HG03280 (cell line): ENCODE results near the gene FZD7.

Source experiments
- ATAC-seq: cut with Tn5 transposase; IDR thresholded peaks from one replicate; pipeline ENCODE4 v1.9.1; 2021; ENCODE audit warnings: mild to moderate bottlenecking, moderate library complexity; ENCODE audit not compliant: unreplicated experiment

Gene FZD7

DNA sequence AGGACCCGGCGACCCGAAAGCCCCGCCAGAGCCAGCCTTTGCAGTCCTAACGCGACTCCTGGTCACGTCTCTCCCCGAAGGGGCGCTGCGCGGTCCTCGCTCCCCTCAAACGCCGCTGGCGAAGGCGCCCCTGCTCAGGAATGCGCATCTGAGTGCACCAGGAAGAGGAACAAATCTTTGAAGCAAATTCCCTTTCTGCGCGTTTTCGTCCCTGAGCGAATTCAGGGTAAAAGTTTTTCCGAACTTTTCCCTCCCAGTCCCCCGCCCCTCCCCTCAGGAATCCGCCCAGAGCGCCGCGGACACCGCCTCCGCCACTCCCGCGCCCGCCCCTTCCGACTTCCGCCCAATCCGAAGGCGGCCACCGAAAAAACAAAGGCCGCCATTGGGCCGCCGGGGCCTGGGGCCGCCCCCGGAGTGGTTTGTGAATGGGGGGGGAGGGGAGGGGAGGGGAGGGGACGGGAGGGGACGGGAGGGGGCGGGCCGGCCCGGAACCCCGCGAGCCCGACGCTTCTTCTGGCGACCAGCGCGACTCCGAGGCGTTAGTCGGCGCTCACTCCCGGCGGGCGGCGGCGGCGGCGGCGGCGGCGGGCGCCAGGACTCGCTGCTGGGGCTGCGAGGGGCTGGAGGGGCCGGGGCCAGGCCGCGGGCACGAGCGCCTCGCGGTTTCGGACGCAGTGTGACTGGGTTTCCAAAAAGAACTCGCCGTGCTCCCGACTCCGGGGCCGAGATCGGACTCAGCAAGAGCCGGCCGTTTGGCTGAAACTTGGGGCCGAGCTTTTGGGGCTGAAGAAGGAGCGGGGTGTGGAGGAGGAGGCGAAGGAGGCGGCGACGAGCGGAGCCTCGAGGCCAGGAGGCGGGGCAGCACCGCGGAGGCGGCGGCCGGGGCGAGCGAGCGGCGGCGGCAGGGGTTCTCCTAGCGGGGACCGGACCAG, at the start of gene FZD7:
Gene FZD7, plus strand, starts transcription at position 539 of the 932 bp plus-strand sequence. CDS start 793 bp downstream, outside the sequence.
- peak; percentile 81 for ATAC-seq

DNA sequence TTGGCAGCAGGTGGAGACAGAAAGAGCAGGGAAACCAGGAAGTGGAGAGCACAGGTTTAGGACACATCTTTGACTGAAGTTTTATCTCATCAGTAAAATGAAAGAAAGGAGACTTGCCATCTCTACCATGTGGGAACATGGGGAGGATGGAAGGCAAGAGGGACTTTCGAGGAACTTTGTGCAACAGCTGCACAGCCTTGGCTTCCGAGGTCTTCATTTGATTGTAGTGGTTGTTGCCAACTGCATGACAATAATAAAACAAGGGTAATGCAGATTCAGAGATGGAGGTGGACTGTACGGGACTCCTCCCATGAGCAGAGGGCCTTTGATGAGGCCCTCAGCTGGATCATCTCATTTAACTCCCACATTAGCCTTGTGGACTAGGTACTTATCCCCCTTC, 49.3 kb upstream of the FZD7 start:
- ATAC-seq: no peak

DNA sequence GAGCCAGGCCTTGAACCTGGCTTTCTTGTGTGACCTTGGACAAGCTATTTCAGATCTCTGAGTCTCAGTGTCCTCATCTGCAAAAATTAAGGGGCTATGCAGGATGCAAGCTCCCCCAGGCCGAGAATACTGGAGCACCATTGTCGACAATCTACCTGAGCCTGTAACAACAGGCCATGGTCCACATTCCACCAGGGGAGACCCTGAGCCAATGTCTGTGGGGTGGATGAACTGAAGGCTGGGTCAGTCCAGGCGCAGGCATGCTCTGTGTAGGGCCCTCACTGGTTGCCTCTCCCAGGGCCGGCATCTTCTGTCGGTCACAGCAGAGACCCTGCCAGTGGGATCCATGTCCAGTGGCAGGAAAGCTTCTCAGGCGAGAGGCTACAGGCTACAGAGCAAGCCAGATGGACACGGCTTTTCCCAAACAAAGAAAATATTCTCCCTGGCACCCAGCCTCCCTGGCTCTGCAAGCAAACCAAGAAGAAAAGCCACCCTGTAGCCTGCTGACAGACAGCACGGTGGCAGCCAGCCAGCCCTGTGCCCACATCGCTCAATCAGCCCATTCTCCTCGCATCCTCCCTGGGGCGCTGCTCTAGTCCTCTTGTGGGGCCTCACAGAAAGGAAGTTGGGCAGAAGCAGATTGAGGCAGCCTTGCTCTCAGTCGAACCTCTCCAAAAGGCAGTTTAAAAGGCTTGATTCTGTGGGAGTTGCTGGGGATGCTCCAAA, 48.7 kb upstream of the FZD7 start:
- ATAC-seq: no peak

DNA sequence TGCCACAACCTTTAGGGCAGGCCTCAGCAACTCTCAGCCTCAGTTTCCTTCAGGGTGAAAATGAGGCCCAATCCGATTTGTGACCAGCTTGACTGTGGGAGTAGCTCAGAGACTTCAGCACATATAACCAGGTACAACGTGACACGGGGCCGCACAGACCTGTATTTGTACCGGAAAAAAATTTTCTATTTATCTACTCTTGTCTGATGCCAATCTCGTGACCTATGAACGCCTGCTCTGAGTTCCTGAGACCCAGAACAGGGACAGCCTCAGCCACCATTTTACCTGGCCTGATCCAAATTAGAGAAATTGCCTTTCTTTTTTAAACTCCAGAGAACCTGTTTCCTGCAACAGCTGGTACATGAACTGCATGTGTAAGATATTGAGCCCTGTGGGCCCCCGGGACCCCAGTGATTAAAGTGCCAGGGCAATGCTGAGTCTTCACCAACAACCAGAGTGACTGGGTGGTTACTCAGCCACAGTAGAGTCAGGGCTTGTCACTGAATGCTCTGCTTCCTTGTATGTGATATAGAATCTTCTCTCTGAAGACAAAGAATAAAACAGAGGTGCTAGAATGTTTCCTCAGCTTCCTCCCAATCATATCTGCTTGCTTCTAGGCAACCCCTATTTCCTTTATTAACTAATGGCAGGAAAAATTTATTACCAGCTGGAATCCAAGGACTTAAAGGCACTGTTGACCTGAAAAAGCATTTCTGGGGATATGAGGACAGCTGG, 47.8 kb upstream of the FZD7 start:
- no peak for ATAC-seq

DNA sequence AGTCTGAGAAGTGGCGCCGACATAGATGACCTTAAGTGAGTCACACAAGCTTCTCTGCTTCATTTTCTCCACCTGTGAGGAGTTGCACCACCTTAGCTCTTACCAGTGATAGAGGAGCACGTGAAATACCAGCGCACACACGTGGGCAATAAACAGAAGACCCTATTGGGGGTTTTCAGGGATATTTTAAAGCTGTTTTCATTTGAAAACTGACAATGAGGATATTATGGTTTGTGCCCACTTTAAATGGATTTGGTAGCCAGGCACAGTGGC, 47.3 kb upstream of the FZD7 start:
- ATAC-seq: no peak

DNA sequence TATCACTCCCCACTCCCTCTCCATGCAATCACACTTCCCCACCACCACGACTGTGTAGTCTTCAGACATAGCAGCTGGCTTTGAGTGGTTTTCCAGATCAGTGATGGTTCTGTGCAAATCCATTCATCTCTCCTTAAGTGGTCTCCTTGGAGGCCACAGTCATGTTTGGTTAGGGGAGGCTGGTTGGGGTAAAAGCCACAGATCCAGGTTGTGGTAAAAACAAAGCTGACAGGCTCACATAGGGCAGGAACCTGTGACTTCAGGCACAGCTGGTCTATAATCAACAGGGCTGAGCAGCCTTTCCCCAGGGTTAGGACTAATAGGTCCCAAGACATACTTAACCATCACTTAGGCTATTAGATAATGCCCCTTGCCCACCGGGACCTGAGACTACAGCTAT, 46.2 kb upstream of the FZD7 start:
- no peak for ATAC-seq

DNA sequence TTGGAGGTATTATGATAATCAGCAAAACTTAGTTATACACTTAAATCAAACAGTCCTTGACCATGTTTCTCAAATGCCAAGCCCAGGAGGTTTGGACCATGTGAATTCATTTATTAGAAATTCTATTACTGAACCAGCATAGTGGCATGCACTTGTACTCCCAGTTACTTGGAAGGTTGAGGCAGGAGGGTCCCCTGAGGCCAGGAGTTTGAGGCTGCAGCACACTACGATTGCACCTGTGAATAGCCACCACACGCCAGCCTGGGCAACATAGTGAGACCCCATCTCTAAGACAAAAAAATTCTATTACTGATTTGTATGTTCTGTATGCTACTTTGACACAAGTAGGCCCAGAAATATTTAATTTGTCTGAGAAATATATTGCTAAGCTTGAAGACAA, 43.6 kb upstream of the FZD7 start:
- no peak for ATAC-seq

- ATAC-seq: no peak
Measured at GRCh38 chr2:201992960-201993359, 40.7 kb upstream of the FZD7 start.

DNA sequence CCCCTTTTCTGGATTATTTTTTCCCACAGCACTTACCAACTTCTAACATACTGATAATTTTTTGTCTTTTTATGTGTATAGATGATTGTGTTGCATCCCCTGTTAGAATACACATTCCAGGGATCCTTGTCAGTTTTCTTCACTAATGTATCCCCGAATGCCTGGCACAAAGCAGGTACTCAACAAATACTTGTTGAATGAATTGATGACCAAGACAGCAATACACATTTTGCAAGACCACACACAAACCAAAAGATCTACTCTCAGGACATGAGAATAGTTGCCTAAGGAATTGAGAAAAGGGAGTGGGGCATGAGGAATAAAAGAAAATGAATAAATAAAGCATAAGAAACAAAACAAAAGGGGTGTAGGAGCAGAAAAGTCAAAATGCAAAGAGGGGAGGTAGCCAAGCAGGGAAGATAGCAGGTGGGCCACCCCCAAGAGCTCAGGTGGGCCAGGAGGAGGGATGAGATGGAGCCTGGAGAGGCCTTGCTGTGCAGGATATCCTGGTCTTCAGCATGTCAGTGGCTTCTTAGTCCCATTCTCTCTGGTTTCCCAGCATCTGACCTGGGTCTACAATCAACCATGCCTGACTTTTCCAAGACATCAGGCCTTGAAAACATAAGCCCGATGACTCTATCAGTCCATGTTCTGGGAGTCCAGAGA, 38.5 kb upstream of the FZD7 start:
- ATAC-seq: no peak

DNA sequence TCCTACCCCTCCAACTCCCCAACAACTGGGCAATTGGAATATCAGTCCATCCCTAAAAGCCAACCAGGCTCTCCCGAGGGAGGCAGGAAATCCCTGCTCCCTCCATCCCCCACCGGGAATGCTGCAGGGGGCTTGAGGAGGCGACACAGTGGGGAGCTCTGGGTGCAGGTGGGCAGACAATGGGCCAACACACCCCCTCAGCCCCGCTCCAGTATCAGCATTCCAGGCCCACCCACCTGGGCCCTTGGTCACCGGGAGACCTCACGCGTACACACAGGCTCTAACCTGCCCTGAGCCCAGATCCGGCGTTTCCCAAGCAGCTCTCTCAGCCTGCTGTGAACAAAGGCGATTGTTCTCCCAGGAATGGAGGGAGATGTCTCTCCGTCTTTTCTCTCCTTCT, 37.6 kb upstream of the FZD7 start:
- ATAC-seq: no peak

DNA sequence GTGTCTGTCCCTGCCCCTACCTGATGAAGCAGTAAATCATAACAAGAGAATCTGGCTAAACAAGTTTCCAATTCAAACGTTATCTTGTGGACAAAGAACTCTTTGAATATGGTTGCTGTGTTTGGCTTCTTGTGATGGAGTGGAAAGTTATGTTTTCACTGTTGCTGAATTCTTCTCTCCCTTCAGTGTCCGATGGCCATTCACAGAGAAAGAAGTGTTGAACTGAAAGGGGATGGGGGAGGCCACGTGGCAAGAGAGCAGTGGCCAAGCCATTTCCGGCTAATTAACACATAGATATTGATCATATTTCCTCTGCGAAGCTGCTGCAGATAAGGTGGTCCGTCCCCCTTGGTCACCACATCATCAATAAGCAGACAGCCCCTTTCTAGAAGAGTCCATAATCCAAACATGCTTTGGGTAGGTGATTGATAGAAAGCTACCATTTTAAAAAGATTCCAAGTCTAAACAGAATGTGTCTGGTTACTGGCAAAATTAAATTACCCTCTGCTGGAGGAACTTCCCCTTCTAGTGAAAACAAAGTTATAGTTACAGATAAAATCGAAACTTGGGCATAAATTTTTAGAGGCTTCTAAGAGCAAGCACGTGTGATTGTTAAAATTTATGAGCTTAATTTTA, 36.9 kb upstream of the FZD7 start:
- ATAC-seq: no peak

DNA sequence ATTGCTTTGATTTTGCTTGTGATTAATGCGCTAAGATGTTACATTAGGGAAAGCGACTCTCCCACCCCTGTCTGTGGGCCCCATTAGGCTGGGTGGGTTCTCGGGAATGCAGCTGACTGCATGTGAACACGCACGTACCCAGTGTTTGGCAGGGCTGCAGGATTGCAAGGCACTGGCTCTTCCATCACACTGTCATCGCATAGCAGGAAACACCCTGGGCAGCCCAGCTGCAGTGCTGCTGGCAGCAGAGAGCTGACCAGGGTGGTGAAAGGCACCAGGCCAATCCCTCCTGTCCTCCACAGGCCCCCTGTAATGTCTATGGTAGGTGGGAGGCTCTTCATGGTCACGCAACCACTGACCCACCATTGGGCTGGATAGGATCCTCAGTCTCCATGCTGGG, 34.4 kb upstream of the FZD7 start:
- ATAC-seq: no peak

GRCh38 chr2:202001826-202002225, 31.8 kb upstream of the FZD7 start:
- ATAC-seq: no peak

DNA sequence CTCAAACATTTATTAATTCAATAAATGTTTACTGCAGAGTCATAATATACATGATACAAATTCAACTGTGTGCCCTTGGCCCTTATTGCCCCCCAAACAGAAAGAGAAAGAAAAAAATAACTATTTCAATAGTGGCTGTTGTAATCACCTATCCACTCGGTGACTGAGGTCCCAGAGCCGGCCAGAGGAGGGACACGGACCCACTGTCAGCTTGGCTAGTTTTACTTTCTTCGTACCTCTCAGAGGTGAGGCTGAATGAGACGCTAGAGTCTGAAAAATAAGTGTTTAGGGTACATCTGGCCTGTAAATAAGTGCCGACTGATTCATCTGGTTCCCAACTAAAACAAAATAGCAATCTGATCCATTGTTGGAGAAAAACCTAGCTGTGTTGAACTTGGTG, 31.3 kb upstream of the FZD7 start:
- no peak for ATAC-seq

GRCh38 chr2:202005272-202005887, 28.3 kb upstream of the FZD7 start:
- no peak for ATAC-seq

DNA sequence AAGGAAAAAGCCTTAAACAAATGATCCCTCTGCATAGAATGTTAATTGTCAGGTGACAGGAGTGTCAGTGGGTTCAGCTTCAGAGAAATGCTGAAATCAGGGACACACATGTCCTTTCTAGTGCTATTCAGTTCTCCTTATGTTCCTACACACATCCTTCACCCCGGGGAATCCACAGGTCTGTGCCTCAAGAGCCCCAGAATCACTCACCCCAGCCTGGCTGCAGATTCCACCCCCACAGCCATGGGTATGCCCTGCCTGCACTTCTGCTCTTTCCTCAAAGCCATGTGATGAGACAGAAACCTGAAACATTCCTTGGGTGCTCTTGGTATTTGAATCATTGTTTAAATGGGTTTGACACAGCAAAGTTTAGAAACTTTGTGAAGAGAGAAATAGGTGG, 27.4 kb upstream of the FZD7 start:
- ATAC-seq: no peak

GRCh38 chr2:202007015-202007982, 26.4 kb upstream of the FZD7 start:
- no peak for ATAC-seq

GRCh38 chr2:202007983-202008354, 25.7 kb upstream of the FZD7 start:
- ATAC-seq: no peak

GRCh38 chr2:202009019-202009481, 24.6 kb upstream of the FZD7 start:
- no peak for ATAC-seq
